Hepatocyte (in vitro differentiated cells): ENCODE data around the gene SIK3.

Experiments
- EZH2 ChIP-seq: fragments of 200-600 bp; sonication (generic); IDR thresholded peaks from 2 replicates; pipeline ENCODE4 v1.6.1; 2016; ENCODE audit warnings: antibody characterized with exemption, mild to moderate bottlenecking, borderline replicate concordance
- TF ChIP-seq, protein P1 (sequence below): fragments of 200-600 bp; sonication (generic); IDR thresholded peaks from 2 replicates; pipeline ENCODE4 v1.5.1; 2016; ENCODE audit warnings: antibody characterized with exemption, mild to moderate bottlenecking; ENCODE audit not compliant: poor library complexity

DNA sequence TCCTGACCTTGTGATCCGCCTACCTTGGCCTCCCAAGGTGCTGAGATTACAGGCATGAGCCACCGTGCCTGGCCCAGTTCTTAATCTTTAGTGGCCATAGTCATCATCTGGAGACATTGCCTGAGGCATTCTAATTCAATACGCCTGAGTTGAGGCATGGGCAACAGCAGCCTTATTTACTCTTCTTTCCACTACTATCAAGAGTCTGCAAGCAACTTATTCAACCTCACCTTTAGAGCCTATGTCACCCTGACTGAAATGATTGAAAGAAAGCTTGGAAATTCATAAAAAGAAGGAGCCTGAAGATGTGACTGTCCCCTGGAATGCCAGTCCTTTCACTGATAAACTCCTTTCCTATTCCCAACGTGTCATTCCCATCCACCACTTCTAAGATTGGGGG is 30.1 kb upstream of the SIK3 start:
- TF ChIP-seq, protein P1, sequence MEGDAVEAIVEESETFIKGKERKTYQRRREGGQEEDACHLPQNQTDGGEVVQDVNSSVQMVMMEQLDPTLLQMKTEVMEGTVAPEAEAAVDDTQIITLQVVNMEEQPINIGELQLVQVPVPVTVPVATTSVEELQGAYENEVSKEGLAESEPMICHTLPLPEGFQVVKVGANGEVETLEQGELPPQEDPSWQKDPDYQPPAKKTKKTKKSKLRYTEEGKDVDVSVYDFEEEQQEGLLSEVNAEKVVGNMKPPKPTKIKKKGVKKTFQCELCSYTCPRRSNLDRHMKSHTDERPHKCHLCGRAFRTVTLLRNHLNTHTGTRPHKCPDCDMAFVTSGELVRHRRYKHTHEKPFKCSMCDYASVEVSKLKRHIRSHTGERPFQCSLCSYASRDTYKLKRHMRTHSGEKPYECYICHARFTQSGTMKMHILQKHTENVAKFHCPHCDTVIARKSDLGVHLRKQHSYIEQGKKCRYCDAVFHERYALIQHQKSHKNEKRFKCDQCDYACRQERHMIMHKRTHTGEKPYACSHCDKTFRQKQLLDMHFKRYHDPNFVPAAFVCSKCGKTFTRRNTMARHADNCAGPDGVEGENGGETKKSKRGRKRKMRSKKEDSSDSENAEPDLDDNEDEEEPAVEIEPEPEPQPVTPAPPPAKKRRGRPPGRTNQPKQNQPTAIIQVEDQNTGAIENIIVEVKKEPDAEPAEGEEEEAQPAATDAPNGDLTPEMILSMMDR = no peak
- no peak for TF ChIP-seq EZH2
